IPS-NIHi11 (cell line): ENCODE data around the gene L1CAM.

ENCODE experiments used
- DNase-seq: peaks from one replicate; pipeline ENCODE4 v3.0.0; 2012; ENCODE audit warnings: mixed read lengths, low spot score

The L1CAM gene

DNA sequence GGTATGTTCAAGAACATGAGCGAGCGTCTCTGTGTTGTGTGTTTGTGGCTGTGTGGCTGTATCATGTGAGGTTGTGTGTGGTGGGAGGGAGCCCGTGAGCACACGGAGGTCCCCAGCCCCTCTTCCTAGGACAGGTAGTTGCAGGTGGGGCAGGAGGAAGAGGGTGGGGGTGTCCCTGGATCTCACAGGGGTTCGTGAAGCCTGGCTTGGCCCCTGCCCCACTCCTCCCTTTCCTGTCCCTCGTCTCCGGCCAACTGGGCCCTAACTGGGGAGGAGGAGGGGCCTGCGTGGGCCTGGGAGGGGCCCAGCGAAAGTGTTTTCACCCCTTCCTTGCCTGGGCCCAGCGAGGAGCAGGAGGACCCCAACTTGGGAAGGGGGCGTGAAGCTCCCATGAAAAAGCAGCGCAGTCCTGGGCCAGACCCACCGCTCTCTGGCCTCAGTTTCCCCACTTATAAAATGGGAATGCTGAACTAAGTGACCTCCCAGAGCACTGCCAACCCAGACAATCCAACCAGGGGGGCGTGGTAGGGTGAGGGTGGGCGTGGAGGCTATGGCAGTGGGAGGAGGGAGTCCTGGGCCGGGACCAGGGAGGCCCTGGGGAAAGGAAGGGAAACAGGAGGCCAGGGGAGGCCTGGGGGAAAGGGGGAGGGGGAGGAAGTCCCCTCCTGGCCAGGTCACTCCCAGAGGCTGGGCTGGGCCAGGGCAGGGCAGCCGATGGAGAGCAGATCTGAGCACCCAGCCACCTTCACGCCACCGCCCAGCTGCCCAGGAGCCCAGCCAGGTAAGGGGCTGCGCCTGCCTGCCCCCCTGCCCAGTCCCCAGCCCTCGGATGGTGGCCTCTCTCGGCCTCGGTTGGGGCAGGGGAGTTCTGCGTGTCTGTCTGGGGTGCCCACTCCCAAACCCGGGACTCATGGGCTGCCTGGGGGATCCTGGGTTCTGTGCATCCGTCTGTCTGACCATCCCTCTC is 18.3 kb upstream of the L1CAM start, which contains the start of gene AVPR2:
Gene AVPR2 (plus strand): TSS at position 683 of the 967 bp plus-strand sequence. CDS start 473 bp downstream, outside the sequence.
- no peak for DNase-seq

DNA sequence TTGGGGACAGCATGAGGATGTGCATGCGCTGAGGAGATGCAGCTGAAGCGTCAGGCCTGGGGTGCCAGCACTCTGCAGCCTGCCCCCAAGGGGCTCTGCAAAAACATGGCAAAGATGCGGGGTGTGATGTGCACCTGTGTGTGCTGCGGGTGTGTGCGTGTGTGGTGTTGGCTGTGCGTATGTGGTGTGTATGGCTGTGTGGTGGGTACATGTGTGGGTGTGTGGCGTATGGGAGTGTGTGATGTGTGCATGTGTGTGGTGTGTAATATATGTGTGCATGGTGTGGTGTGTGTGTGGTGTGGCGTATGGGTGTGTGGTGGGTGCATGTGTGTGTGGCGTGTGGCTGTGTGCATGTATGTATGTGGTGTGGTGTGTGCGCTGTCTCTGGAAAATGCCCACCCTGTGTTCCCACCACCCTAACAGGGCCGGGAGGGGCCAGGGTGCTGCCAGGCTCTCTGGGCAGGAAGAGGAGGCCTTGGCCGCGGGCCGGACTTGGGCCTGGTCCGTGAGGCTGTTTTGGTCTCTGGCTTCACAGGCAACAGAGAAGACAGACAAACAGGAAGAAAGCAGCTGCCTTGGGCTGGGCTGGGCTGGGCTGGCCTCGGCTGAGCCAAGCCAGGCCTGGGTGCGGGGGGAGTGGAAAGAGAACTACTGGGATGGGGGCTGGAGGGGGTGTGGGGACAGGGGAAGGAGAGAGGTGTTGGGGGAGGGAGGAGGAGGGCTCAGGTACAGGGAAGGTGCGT is 17.4 kb upstream of the L1CAM start:
- no peak for DNase-seq

DNA sequence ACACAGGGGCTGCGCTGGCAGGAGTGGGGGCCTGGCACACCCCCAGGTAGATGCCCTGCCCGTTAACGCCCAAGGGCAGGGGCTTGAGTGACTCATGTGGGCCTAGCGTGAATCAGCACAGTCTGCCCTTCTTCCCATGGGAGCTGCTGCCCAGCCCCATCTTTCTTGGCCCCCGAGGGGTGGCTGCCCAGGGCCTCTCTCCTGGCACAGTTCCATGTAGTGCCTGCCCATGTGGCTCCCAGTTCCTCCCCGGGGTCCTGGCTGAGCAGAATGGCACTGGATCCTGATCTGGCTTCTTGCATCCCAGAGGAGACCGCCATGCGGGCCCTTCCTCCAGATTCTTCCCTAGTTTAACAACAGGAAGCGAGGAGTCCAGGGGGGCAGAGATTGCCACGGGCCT is 16.4 kb upstream of the L1CAM start:
- DNase-seq = no peak

DNA sequence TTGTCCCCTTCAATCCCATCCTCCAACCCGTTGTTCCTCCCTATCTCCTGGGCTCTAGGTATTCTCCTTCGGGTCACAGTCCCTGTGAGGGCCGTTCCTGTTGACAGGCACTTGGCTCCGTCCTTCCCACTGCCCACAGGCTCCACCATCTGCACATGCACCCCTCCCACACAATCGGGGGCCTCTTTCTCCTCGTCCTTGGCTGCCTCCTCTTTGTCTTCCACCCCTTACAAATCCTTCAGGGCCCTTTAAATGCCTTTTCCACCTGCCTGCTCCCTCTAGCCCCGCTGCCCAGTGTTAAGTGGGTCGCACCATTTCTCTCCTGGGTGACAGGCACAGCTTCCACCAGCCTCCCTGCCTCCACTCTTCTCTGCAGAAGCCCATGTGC is 15.8 kb upstream of the L1CAM start:
- DNase-seq = no peak

DNA sequence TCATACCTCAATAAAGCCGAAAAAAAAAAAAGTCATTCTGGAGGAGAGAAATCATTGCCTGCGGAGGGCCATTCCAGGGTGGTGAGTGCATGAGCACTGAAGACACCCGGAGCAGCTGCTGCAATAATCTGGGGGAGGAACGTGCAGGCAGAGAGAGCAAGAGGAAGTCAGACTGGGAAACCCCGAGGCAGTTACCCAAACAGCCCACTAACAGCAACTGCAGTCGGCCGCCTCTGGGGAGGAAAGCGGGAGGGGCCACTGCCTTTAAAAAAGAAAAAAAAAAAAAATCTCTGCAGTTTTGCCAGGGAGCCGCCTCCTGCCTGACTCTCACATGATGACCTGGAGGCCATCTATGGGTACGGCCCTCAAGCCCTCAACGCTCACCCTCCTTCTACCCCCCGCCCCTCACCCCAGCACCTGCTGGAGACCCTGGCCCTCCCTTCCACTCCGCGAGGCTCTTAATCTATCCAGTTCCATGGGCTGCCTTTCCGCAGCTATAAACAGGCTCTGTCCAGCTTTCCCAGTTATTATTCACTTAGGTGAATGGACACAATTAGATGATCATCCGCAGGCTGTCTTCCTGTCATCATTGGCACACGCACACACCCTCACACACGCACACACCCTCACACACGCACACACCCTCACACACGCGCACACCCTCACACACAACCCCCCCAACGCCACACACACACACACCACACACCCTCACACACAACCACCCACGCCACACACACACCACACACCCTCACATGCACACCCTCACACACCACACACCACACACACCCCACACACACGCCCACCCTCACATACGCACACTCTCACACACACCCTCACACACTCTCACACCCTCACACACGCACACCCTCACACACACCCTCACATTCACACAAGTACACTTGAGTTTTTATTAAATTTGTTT is 15.1 kb upstream of the L1CAM start:
- DNase-seq = peak; percentile 42

DNA sequence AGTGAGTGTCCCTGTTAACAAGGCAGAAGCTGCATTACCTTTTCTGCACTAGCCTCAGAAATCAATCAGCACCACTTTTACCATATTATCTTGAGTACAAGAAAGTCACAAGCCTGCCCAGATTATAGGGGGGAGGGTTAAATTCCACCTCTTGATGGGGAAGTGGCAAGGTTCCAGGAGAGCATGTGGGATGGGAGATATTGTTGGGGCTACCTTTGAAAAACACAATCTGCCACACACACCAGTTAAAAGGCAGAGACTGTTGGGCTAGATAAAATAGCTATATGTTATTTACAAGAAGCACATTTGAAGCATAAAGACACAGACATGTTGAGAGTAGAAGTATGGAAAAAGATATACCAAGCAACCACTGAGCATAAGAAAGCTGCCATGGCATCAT is 11.9 kb upstream of the L1CAM start:
- no peak for DNase-seq

DNA sequence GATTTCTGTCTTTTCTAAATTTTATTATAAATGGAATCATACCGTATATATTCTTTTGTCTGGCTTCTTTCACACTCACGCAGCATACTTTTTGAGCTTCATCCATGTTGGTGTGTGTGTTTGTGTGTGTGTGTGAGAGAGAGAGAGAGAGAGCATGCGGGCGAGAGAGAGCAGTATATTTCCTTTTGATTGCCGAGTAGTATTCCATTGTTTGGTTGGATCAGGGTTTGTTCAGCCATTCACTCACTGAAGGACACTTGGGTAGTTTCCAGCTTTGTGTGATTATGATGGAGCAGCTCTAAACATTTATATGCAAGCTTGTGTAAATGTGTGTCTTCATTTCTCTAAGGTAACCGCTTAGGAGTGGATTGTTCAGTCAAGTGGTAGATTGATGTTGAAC is 3.1 kb upstream of the L1CAM start:
- no peak for DNase-seq

DNA sequence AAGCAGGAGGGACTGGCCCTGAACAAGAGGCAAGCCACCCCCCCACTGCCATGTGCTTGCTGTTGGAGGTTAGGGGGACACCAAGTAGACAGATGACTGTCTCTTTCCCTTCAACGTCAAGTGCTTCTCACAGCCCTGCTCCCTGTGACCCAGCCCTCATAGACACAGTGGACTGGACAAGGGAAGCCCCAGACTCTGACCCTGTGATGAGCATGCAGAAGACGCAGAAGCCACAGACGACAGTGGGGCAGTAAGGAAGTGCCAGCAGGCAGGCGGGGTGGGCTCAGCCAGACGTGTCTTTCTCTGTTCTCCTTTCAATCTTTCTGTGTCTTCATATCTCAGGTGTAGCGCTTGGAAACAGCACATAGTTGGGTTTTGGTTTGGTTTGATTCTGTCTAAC is 2.4 kb upstream of the L1CAM start:
- DNase-seq = no peak

DNA sequence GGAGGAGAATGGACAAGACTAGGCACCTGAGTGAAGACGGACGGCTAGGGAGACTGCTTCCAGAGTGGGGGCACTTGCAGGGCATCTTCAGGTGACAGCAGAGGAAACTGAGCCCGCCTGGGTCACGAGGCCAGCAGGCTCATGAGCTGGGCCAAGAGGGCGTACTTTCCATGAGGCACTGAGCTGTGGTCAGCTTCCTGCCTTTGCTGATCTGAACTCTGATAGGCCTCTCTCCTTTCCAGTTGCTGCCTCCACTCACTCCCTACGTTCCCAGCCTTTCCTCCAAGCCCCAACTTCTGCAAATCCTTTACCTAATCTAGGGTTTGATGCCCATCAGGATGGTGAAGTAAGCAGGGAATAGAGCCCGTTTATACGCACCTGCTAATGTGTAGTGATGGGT is 1.4 kb upstream of the L1CAM start:
- no peak for DNase-seq

DNA sequence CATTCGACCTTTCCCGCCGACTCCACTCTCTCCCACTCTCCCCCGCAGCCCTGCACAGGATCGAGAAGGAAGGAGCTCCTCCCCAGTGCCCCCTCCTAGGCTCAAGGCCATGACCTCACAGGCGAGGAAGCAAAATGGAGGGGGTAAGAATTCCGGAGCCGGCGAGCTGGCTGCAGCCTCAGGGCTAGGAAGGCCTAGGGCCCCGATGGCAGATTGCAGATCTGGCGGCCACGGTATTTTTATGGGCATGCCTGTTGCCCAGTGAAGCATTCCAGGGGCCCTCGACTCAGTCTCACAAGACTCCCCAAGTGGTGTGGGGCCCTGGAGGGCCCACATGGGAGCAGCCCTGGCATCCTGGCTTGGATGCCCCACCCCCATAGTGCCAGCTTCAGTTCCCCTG is 942 bp upstream of the L1CAM start:
- DNase-seq = peak; percentile 34

DNA sequence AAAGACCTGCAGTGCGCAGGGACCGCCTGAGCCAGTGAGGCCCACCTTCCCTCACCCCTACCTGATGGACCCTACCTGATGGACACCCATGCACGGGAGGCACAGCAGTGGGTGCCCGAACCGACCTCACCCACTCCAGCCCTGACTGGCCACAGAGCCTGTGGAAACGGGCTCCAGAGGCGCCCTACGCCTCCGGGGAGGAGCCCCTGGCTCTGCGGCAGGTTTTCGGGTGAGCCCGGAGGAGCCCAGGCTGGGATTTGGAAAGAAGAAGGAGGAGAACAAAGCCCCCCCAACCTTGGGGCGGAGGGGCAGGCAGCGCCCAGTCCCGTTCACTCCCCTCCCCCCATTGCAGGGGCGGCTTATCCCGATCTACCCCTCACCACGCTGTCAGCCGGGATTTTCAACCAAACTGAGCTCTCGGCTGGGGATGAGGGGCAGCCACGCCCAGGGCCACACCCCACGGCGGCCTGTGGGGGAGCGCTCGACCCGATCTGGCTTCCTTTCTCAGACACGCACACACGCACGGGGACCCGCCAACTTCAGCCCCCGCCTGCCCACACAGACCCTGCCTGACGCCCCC is 675 bp downstream of the L1CAM start:
- no peak for DNase-seq

DNA sequence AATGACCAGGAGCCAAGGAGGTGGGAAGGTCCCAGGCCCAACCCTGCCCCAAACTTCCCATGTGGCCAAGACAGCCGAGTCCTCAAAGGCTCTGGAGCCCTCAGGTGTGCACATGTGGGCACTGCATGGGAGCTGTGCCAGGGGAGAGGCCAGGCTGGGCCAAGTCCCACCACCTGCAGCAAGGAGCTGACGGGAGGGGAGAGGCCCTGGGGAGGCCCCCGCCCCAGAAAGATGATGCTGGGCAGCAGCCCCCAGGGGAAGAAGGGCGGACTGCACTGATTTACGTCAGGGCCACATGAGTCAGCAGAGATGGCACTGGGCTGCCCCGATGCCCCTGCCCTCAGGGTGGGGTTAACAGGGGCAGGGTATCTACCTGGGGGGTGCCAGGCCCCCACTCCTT is 1.4 kb downstream of the L1CAM start:
- DNase-seq = no peak

DNA sequence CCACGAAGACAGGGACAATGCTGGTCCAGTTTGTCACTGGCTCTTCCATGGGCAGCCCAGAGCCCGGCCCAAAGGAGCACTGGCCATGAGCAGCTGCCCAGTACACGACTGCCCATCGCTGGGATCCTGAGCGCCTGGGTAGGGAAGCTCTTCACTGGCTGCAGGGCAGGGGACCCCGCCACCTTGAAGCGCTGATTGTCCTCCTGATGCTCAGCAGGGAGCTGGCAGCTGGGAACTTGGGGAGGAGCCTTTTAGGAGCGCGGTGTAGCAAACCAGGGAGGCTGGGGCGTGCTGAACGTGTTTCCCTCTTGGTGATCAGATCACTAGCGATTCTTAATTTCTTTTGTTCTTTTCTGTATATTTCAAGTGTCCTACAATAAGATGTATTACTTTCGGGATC is 1.8 kb downstream of the L1CAM start:
- no peak for DNase-seq

DNA sequence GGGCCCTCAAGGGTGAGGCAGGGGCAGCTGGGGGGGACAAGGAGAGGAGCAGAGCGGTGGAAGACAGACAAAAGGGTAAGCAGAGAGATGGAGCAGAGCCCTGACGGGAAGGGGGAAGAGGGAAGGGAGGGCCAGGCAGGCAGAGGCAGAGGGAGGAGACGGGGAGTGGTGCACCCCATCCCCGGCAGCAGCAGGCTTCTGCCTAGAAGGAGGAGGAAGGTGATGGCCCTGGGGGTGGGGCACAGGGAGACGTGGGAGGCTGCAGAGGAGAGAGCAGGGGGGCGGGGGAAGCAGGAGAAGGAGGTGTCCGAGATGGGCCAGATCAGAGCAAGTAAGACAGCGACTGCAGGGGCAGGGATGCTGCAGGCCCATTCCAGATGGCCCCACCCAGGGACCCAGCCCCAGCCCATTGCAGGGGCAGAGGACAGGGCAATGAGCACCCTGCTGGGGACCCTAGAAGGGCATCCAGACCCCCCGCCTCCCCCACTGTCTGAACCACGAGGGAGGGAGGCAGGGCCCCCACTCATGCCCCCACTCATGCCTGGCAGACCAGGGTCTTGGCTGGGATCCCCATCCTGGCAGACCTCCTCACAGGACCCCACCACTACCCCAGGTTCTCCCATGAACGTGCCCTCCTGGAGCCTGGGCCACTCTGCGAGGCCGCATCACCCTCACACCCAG is 2.7 kb downstream of the L1CAM start:
- no peak for DNase-seq

DNA sequence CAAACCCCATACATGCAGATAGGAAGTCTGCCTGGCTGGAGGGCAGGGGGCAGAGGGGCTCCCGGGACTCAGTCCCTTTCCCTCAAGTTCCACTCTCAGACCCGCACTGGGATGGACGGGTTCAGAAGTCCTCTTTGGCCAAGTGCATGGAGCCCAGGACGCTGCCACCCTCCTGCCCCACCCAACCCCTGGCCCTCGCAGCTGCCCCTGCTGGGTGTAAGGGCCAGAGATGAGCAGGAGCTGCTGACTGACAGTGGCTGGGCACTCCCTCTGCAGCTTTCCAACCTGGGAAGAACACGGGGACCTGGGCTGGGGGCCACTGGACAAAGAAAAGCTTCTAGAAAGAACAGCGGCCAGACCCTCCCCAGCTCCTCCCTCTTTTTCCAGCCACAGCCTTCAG is 3.4 kb downstream of the L1CAM start:
- no peak for DNase-seq

DNA sequence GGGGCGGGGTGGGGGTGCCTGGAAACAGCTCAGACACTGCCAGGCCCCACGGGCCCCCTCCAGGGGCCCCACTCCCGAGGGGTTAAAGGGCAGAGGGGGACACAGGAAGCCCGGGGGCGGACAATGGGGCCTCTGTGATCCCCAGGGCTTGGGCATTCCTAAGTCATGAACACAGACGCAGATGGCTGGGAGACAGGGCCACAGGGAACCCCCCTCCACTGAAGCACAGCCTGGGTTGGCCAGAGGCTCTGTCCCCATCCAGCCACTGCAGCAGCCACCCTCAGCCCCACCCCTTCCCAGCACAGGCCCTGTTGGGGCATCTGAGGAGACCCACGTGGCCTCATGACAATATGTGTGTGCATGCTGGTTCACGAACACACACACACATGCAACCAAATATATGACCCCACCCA is 3.9 kb downstream of the L1CAM start:
- no peak for DNase-seq

DNA sequence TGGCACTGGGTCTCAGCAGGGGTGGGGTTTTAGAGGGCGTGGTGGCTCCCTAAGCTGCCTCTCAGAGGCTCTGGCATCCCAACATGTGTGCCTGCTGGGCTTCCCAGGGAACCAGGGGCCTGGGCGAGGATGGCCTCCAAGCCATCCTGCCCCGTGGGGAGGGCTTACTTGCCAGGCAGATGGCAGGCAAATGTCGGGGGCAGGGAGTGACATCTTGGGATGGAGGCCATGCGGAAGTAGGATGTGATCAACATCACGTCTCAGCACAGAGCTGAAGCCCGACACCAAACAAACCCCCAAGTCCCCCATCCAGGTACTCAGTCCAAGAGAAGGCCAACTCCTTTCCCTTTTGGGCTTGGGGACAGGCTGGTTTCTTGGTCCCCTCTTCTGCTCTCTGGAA is 4.7 kb downstream of the L1CAM start:
- DNase-seq = no peak

DNA sequence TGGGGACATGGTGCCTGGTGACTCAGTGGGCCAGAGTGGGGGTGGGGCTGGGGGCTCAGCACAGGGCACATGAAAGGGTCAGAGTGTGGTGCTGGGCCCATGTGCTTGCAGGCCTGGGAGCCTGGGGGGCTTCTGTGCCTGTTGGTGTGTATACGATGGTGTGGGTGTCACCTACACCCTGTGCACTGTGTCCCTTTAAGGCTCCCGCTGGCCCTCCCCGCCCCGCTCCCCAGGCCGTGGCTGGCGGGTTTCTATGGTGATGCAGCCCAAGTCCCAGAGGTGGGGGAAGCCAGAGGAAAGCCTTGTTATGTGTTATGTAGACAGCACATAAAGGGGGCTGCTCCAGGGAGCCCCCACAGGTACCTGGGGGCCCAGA is 5.5 kb downstream of the L1CAM start:
- DNase-seq = no peak

DNA sequence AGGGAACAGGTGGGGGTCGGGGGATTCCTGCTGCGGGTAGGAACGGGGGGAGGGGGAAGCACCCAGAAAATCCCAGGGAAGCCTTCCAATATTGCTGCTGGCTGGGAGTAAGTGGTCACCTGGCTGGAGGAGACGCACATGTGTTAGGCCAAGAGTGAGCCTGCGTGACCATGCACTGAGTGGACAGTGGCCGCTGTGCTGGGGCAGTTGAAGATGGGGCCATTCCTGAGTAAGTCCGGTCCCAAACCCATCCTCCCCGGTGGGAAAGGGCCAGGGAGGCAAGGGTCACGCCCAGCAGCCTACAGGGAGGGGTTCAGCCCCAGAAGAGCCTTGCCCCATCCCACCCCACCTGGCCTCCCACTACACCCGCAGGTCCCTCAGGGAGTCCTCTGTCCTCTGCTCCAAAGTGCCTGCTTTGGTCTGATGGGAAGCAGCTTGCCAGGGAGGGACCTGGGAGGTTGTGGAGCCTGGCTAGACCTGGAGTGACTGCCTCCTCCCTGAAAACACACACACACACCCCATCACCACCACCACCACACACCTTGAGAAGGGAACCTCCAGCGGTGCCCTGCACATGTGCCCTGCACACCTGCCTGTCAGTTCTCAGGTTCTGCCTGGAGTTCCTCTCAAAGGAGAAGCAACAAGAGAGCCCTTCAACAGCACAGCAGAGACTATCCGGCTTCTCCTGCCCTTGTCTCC is 6.1 kb downstream of the L1CAM start:
- no peak for DNase-seq

DNA sequence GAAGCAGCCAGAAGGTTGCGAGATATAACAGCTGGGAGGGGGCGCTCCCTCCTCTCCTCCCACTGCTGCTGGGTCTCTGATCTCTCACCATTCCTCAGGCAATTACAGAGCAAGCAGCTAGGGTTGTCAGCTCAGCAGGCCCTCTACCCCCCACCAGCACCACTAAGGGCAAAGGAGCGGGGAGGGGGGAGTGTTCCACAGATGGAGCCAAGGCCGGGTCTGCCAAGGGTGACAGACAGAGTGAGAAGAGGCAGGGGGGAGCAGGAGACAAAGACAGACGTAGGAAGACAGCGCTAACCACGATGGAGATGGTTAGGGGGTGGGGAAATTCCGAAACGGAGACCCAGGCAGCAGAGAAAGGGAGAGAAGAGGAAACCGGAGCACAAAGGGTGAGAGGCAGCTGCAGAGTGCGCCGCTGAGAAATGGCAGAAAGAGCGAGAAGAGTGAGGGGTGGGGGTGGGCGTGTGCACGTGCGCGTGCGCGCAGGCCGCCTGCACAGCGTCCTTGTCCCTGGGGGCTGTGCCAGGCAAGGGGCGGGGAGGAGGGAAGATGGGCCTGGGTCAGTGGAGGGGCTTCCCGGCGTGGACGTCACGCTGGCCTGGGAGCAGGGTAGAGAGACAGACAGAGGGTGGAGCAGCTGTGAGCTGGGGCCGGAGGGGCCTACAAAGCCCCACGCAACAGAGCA is 6.9 kb downstream of the L1CAM start:
- no peak for DNase-seq
